ENCODE measurements around the gene RXFP3. TPM values are rescaled to one million over a fixed set of nuclear protein-coding genes. Genes with fewer than 3 reads are reported as not detected.

The RXFP3 gene
- total RNA-seq, 6 donors from 2014 or later: not detected

GRCh38 chr5:33984671-33985124, 48.5 kb downstream of the RXFP3 start, which contains the start of gene SLC45A2:
TSS of gene SLC45A2 (minus strand) at chr5:33984693. CDS start at chr5:33984583, 110 bp downstream.
- no peak for ATAC-seq (ENCODE audit: low FRiP score in 2 of 2)
- no peak for TF ChIP-seq EP300 (IDR thresholded peaks at IDR 0.05)
- TF ChIP-seq POLR2A (IDR thresholded peaks at IDR 0.05): no peak
- no peak for TF ChIP-seq POLR2AphosphoS5 (IDR thresholded peaks at IDR 0.05)
- TF ChIP-seq CTCF (IDR thresholded peaks at IDR 0.05): no peak
- no peak for DNase-seq
- Histone ChIP-seq H3K36me3 (peaks cover 14 to 30% (median 19%) of the 10 kb centered on the region in 4 donors), H3K27ac (no peak within 1 kb of the TSS), H3K4me3 (no peak within 1 kb of the TSS), H3K9me3 (no peaks in the 10 kb centered on the region), H3K27me3 (no peaks in the 10 kb centered on the region), H3K4me1 (peaks cover 0 to 6% (median 3%) of the 10 kb centered on the region in 4 donors)
- 78 to 81% methylated on average over 7 of the region's 7 CpGs for WGBS, 2 donors

- WGBS, 2 donors: 93 to 97% methylated on average over 6 of the region's 6 CpGs
- H3K27ac ChIP-seq: no peak overlapping the region
- no peaks in the 10 kb centered on the region for H3K27me3 ChIP-seq
- ATAC-seq (ENCODE audit: low FRiP score in 2 of 2) (no peak), DNase-seq (no peak)
- peaks cover 14 to 30% (median 19%) of the 10 kb centered on the region in 4 donors for H3K36me3 ChIP-seq
- H3K9me3 ChIP-seq: no peaks in the 10 kb centered on the region
- TF ChIP-seq POLR2A (IDR thresholded peaks at IDR 0.05): no peak
- peaks cover 0 to 6% (median 3%) of the 10 kb centered on the region in 4 donors for H3K4me1 ChIP-seq
- no peak overlapping the region for H3K4me3 ChIP-seq
These were observed 49.3 kb downstream of the RXFP3 start for GRCh38 chr5:33985447-33985846.

Small RNA genes within 50 kb of the gene (small RNA-seq; reads per million reads assigned to genes)
- 0 reads per million in 4 donors for gene RNU6-923P

Other genes with a start within 250 kb of the RXFP3 start
- gene ADAMTS12, start 44.4 kb upstream of the RXFP3 start, total RNA-seq: 10 to 100 TPM in 2 of 6 donors, 1 to 10 TPM in 4; 2.3 to 16.8 (median 7.4) TPM
- gene SLC45A2, start 48.3 kb downstream of the RXFP3 start, total RNA-seq: under 1 TPM in 1 of 6 donors, not detected in 5; 0.76 TPM
- gene AMACR, start 71.7 kb downstream of the RXFP3 start, total RNA-seq: 10 to 100 TPM in 4 of 6 donors, 1 to 10 TPM in 2; 7.3 to 18.7 (median 11.6) TPM
- gene C1QTNF3, start 106.8 kb downstream of the RXFP3 start, total RNA-seq: 10 to 100 TPM in 3 of 6 donors, 1 to 10 TPM in 3; 3.2 to 16.8 (median 9.3) TPM

All from upper lobe of left lung (tissue), 6 donors.